WTC11 (cell line): Measurements from ENCODE around the gene SPEN. TPM values are rescaled to one million over a fixed set of nuclear protein-coding genes. Genes with fewer than 3 reads are reported as not detected.
"Not testable (repeated sequence)": the region's sequence is repeated elsewhere in the genome, so short reads cannot be mapped to it uniquely, and the experiment has no call there.

Experiments used
- ATAC-seq: fragments of 200-7000 bp; cut with Tn5 transposase; 2 replicates; pipeline ENCODE4 v1.10.0; 2021; ENCODE audit warnings: mild to moderate bottlenecking, moderate library complexity
- CTCF ChIA-PET: fragments of 300-600 bp; sonication (Branson Sonifier 250); formaldehyde crosslinking; loops from one replicate; lab custom pipeline; 2021; ENCODE audit warnings: antibody characterized with exemption; lab: Charles Lee
- POLR2A ChIA-PET: fragments of 350-600 bp; sonication (Branson Sonifier 250); formaldehyde crosslinking; loops from one replicate; lab custom pipeline; 2021; ENCODE audit warnings: antibody characterized with exemption; lab: Charles Lee
- DNase-seq: peaks from one replicate; pipeline ENCODE4 v3.0.0; 2021; ENCODE audit warnings: low spot score
- H3K27ac Mint-ChIP-seq: 2 replicates; pipeline ENCODE4 v1.8.0; 2021; ENCODE audit warnings: mixed read lengths
- H3K27me3 Mint-ChIP-seq: 2 replicates; pipeline ENCODE4 v1.8.0; 2021; ENCODE audit warnings: low read depth, mild to moderate bottlenecking, moderate library complexity, mixed read lengths
- H3K36me3 Mint-ChIP-seq: 2 replicates; pipeline ENCODE4 v1.8.0; 2021; ENCODE audit warnings: mixed read lengths
- H3K4me1 Mint-ChIP-seq: 2 replicates; pipeline ENCODE4 v1.8.0; 2022; ENCODE audit warnings: mixed read lengths
- H3K4me3 Mint-ChIP-seq: 2 replicates; pipeline ENCODE4 v1.8.0; 2021; ENCODE audit warnings: mild to moderate bottlenecking, moderate library complexity, mixed read lengths
- H3K9me3 Mint-ChIP-seq: 2 replicates; pipeline ENCODE4 v1.8.0; 2021; ENCODE audit warnings: mixed read lengths
- ARID4B ChIP-seq: sonication (generic); formaldehyde crosslinking; IDR thresholded peaks from 2 replicates; pipeline ENCODE4 v1.8.0; 2023; ENCODE audit warnings: missing genetic modification reagents, mild to moderate bottlenecking, borderline replicate concordance
- EMX1 ChIP-seq: fragments of 250-450 bp; sonication (Bioruptor Pico); IDR thresholded peaks from 2 replicates; pipeline ENCODE4 v1.8.0; 2021; ENCODE audit warnings: mild to moderate bottlenecking
- ETV6 ChIP-seq: sonication (generic); formaldehyde crosslinking; IDR thresholded peaks from 2 replicates; pipeline ENCODE4 v1.8.1; 2022; ENCODE audit warnings: mild to moderate bottlenecking, missing genetic modification reagents
- FOXK1 ChIP-seq: sonication (generic); formaldehyde crosslinking; IDR thresholded peaks from 2 replicates; pipeline ENCODE4 v1.8.0; 2022; ENCODE audit warnings: mild to moderate bottlenecking, moderate library complexity, missing genetic modification reagents
- FOXP1 ChIP-seq: sonication (generic); formaldehyde crosslinking; IDR thresholded peaks from 2 replicates; pipeline ENCODE4 v1.8.0; 2022; ENCODE audit warnings: missing genetic modification reagents, mild to moderate bottlenecking, moderate library complexity, borderline replicate concordance
- FOXP4 ChIP-seq: sonication (generic); formaldehyde crosslinking; IDR thresholded peaks from 2 replicates; pipeline ENCODE4 v1.8.0; 2022; ENCODE audit warnings: mild to moderate bottlenecking, missing genetic modification reagents
- GABPB1 ChIP-seq: sonication (generic); formaldehyde crosslinking; IDR thresholded peaks from 2 replicates; pipeline ENCODE4 v1.8.1; 2023; ENCODE audit warnings: mild to moderate bottlenecking, missing genetic modification reagents
- IRF2 ChIP-seq: sonication (generic); formaldehyde crosslinking; IDR thresholded peaks from 2 replicates; pipeline ENCODE4 v1.8.0; 2022; ENCODE audit warnings: low read depth, missing genetic modification reagents, borderline replicate concordance
- NFATC4 ChIP-seq: fragments of 250-450 bp; sonication (Bioruptor Pico); IDR thresholded peaks from 2 replicates; pipeline ENCODE4 v1.9.0; 2021; ENCODE audit warnings: mild to moderate bottlenecking
- SP1 ChIP-seq: sonication (generic); formaldehyde crosslinking; conservative IDR thresholded peaks from 2 replicates; pipeline ENCODE4 v1.8.1; 2022; ENCODE audit warnings: missing genetic modification reagents
- TEAD1 ChIP-seq: sonication (generic); formaldehyde crosslinking; IDR thresholded peaks from 2 replicates; pipeline ENCODE4 v1.8.0; 2022; ENCODE audit warnings: mild to moderate bottlenecking, missing genetic modification reagents
- ZNF121 ChIP-seq: sonication (generic); formaldehyde crosslinking; IDR thresholded peaks from 2 replicates; pipeline ENCODE4 v1.8.0; 2023; ENCODE audit warnings: missing genetic modification reagents
- ZNF281 ChIP-seq: sonication (generic); formaldehyde crosslinking; IDR thresholded peaks from 2 replicates; pipeline ENCODE4 v1.8.0; 2023; ENCODE audit warnings: mild to moderate bottlenecking, missing genetic modification reagents
- ZNF416 ChIP-seq: fragments of 250-450 bp; sonication (Bioruptor Pico); IDR thresholded peaks from 2 replicates; pipeline ENCODE4 v1.9.0; 2021; ENCODE audit warnings: mild to moderate bottlenecking, inconsistent platforms
- total RNA-seq: library from RNA; stranded (reverse); gene quantifications from 3 replicates; pipeline ENCODE4 v1.2.3, GENCODE V29; 2021
- TF ChIP-seq, protein P1 (sequence below): sonication (generic); formaldehyde crosslinking; IDR thresholded peaks from 2 replicates; pipeline ENCODE4 v1.8.1; 2022; ENCODE audit warnings: low read depth, mild to moderate bottlenecking, moderate library complexity, missing genetic modification reagents, borderline replicate concordance
- TF ChIP-seq, protein P2 (sequence below): sonication (generic); formaldehyde crosslinking; IDR thresholded peaks from 2 replicates; pipeline ENCODE4 v1.8.1; 2022; ENCODE audit warnings: mild to moderate bottlenecking, moderate library complexity, missing genetic modification reagents

Gene SPEN
- total RNA-seq, 1 experiment from 2014 or later, result 48.8 TPM

DNA sequence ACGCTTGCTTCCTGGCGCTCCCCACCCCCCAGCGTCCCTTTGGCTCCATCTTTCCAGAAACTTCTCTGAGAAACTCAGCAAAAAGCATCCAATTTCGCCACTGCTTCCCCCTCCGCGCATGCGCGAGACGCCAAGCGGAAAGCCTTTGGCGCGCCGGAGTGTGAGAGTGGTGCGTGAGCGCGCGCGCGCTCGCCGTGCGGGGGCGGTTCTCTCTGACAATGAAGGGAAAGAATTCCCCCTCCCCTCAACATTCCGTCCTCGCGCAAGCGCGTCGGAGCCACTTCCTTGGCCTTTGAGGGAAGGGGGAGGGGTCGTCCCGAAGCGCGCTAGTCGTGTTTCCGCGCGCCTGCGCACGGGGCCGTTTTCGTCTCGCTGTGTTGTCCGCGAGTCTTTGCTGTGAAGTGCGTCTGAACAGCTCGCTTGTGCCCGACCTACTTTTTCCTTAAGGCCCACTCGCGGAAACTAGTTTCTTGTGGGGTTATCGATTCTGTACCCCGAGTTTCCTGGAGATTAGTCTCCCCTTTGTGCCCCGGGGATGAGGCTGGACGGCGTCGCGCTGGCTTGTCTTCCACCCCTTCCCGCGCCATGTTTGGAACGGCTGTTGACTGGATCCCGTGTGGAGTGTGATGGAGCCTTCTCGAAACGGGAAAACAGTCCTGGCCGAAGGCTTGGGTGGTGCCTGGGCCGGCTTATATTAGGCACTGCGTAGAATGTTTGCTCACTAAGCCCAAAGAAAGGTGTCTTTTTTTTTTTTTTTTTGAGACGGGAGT, 11.6 kb upstream of the SPEN start (continued):
- TF ChIP-seq, protein P1, sequence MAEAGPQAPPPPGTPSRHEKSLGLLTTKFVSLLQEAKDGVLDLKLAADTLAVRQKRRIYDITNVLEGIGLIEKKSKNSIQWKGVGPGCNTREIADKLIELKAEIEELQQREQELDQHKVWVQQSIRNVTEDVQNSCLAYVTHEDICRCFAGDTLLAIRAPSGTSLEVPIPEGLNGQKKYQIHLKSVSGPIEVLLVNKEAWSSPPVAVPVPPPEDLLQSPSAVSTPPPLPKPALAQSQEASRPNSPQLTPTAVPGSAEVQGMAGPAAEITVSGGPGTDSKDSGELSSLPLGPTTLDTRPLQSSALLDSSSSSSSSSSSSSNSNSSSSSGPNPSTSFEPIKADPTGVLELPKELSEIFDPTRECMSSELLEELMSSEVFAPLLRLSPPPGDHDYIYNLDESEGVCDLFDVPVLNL, result 0 out of 2 replicates have a peak, but pooled peaks have one; percentile 53
- TF ChIP-seq SP1, result peak; percentile 35; the same call in 1 of the 2 replicates
- TF ChIP-seq ARID4B (CRISPR knock-in tag), result no peak
- TF ChIP-seq GABPB1 (CRISPR knock-in tag), result 0 out of 2 replicates have a peak, but pooled peaks have one; percentile 13
- TF ChIP-seq EMX1 (CRISPR knock-in tag), result no peak
- peak; percentile 96 for TF ChIP-seq ETV6
- TF ChIP-seq, protein P2, sequence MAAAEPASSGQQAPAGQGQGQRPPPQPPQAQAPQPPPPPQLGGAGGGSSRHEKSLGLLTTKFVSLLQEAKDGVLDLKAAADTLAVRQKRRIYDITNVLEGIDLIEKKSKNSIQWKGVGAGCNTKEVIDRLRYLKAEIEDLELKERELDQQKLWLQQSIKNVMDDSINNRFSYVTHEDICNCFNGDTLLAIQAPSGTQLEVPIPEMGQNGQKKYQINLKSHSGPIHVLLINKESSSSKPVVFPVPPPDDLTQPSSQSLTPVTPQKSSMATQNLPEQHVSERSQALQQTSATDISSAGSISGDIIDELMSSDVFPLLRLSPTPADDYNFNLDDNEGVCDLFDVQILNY (CRISPR knock-in tag), result peak; percentile 93
- TF ChIP-seq FOXK1, result peak; percentile 80; the same call in 1 of the 2 replicates
- TF ChIP-seq IRF2 (CRISPR knock-in tag), result no peak
- peak; percentile 52; the same call in 1 of the 2 replicates for TF ChIP-seq TEAD1 (CRISPR knock-in tag)
- TF ChIP-seq ZNF416, result no peak

- Mint-ChIP-seq H3K4me3 (peak overlapping the region; percentile 81), H3K27ac (peak overlapping the region; percentile 99), H3K4me1 (peaks cover 31% of the 10 kb centered on the region)
- POLR2A ChIA-PET, result interaction anchor here (0.7 to 3.7 kb wide), 2 partner anchors 12 to 137 kb away, joined by 4 to 51 read pairs; partner anchors contain the start of gene SPEN
- DNase-seq, ATAC-seq, H3K27me3 Mint-ChIP-seq, H3K36me3 Mint-ChIP-seq, H3K9me3 Mint-ChIP-seq: not testable (repeated sequence)
- CTCF ChIA-PET, result interaction anchor here (1.0 kb wide), 1 partner anchor 11 kb away, joined by 3 read pairs; the partner anchor contains the start of gene SPEN
These were observed 11.1 kb upstream of the SPEN start for GRCh38 chr1:15836511-15836771.

DNA sequence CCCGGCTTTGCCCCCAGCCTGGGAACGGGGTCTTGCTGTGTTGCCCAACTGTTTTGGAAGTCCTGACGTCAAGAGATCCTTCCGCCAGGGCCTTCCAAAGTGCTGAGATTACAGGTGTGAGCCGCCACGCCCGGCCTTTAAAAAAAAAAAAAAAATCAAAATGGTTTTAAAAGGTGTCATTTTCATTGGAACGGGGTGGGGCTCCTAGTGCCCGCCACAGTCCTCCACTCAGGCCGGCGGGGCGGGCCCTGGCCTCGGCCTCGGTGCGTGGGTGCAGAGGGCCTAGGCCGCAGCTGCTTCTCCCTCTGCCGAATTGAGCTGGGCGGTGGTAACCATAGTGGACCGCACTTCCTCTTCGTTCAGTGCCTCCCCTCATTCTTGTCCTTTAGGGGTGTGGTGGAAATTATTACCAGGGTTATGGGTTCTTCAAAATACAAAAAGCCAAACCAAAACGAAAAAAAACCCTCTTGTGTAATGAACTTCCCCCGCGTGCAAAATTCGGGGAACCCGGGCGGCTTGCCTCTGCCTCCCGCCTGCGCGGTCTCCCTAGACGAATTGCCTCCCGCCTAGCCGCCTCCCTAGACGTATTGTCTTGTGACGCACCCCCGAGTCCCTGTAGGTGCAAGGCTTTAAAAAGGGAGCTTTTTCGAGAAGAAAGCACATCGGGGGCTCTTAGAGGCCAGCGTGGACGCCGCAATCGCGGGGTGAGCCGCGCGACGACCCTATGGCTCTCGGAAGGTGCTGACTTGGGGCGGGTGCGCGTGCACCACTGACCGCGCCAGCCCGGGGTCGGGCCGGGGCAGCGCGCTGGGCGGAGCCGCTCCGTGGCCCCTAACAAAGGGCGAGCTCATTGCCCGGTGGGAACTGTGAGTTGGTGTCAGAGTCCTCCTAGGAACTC, 10.5 kb upstream of the SPEN start:
- peaks cover 26% of the 10 kb centered on the region for H3K4me1 Mint-ChIP-seq
- no peaks in the 10 kb centered on the region; the same call in 1 of the 2 replicates for H3K27me3 Mint-ChIP-seq
- H3K36me3 Mint-ChIP-seq, result peaks cover 2% of the 10 kb centered on the region; the same call in 1 of the 2 replicates
- ChIA-PET CTCF (interaction anchor here (1.0 to 2.5 kb wide), 6 partner anchors 11 to 87 kb away, joined by 3 to 13 read pairs (median 5); partner anchors contain the start of gene SPEN), POLR2A (interaction anchor here (0.6 to 3.7 kb wide), 3 partner anchors 11 to 137 kb away, joined by 3 to 51 read pairs (median 4); partner anchors contain the start of gene SPEN)
- DNase-seq (peak; percentile 54), ATAC-seq (peak; percentile 36)
- peak overlapping the region; percentile 81 for H3K4me3 Mint-ChIP-seq
- no peaks in the 10 kb centered on the region for H3K9me3 Mint-ChIP-seq
- H3K27ac Mint-ChIP-seq, result no peak overlapping the region
- TF ChIP-seq NFATC4 (no peak), ZNF281 (CRISPR knock-in tag) (no peak), FOXP4 (CRISPR knock-in tag) (0 out of 2 replicates have a peak, but pooled peaks have one; percentile 23), FOXP1 (0 out of 2 replicates have a peak, but pooled peaks have one; percentile 28), ZNF121 (CRISPR knock-in tag) (peak; percentile 92)
- TF ChIP-seq, protein P1, result no peak
- TF ChIP-seq, protein P2 (CRISPR knock-in tag), result peak; percentile 35; the same call in 1 of the 2 replicates
